ENCODE data around the gene ATP2A1.

Gene ATP2A1

GRCh38 chr16:28903344-28904042 is 25.2 kb downstream of the ATP2A1 start:
- Histone ChIP-seq H3K27ac (no peak overlapping the region), H3K4me3 (no peak overlapping the region)
- DNase-seq (ENCODE audit: low spot score): no peak
- no peak for TF ChIP-seq CTCF (IDR thresholded peaks at IDR 0.05)

GRCh38 chr16:28904363-28904762 is 26.1 kb downstream of the ATP2A1 start:
- no peak for DNase-seq (ENCODE audit: low spot score)
- no peak overlapping the region for H3K4me3 ChIP-seq

GRCh38 chr16:28904828-28905227 is 26.5 kb downstream of the ATP2A1 start:
- Histone ChIP-seq H3K27ac (no peak overlapping the region), H3K4me3 (no peak overlapping the region)
- TF ChIP-seq CTCF (IDR thresholded peaks at IDR 0.05): no peak
- DNase-seq (ENCODE audit: low spot score): no peak

More at GRCh38 chr16:28904363-28904762, 26.1 kb downstream of the ATP2A1 start:
- no peak overlapping the region for H3K27ac ChIP-seq
- no peak for TF ChIP-seq CTCF (IDR thresholded peaks at IDR 0.05)

- Histone ChIP-seq H3K4me3 (no peak overlapping the region), H3K27ac (no peak overlapping the region)
- DNase-seq (ENCODE audit: low spot score): no peak
- no peak for TF ChIP-seq CTCF (IDR thresholded peaks at IDR 0.05)
Measured at GRCh38 chr16:28905229-28905754, 27.0 kb downstream of the ATP2A1 start.

GRCh38 chr16:28905800-28906372 is 27.6 kb downstream of the ATP2A1 start:
- TF ChIP-seq CTCF (IDR thresholded peaks at IDR 0.05): no peak
- H3K4me3 ChIP-seq: no peak overlapping the region
- no peak overlapping the region for H3K27ac ChIP-seq
- DNase-seq (ENCODE audit: low spot score): no peak

- TF ChIP-seq CTCF (IDR thresholded peaks at IDR 0.05): no peak
- no peak overlapping the region for H3K27ac ChIP-seq
- no peak for DNase-seq (ENCODE audit: low spot score)
- H3K4me3 ChIP-seq: no peak overlapping the region
Measured at GRCh38 chr16:28910086-28911031, 32.1 kb downstream of the ATP2A1 start.

Measured in coronary artery (tissue), 2 donors.